ENCODE measurements around the gene UNG. TPM values are rescaled to one million over a fixed set of nuclear protein-coding genes. Genes with fewer than 3 reads are reported as not detected.

UNG gene
- total and polyA plus RNA-seq, 11 donors: 14.5 to 37.8 (median 25.3) TPM

- Histone ChIP-seq H3K9me3 (peaks cover 0 to 16% (median 0%) of the 10 kb centered on the region in 12 donors), H3K27me3 (no peaks in the 10 kb centered on the region), H3K36me3 (peaks cover 2 to 92% (median 66%) of the 10 kb centered on the region in 9 donors), H3K27ac (no peak overlapping the region), H3K4me1 (no peaks in the 10 kb centered on the region), H3K4me3 (no peak overlapping the region)
- DNase-seq: no peak
- no peak for ATAC-seq
- no peak for TF ChIP-seq POLR2A (IDR thresholded peaks at IDR 0.05)
- TF ChIP-seq CTCF (IDR thresholded peaks at IDR 0.05): no peak
- intact Hi-C loops (cut with DNase I): no loop called here
These were observed 22.5 kb upstream of the UNG start for GRCh38 chr12:109074866-109075265.

DNA sequence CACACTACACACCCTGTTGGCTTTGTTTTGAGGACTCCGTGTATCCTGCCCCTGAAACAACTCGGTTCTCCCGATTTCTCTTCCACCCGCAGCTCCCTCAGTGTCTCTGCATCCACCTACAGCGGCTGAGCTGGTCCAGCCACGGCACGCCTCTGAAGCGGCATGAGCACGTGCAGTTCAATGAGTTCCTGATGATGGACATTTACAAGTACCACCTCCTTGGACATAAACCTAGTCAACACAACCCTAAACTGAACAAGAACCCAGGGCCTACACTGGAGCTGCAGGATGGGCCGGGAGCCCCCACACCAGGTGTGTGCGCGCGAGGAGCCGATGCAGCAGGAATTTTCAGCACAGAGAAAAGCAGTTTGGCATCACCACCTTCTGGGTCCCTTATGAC, 14.6 kb upstream of the UNG start:
- 91 to 99% (median 94%) methylated on average over 13 to 14 of the region's 14 CpGs for WGBS, 4 donors
- DNase-seq (no peak), ATAC-seq (no peak)
- Histone ChIP-seq H3K9me3 (peaks cover 0 to 16% (median 0%) of the 10 kb centered on the region in 12 donors), H3K27me3 (no peaks in the 10 kb centered on the region), H3K4me3 (no peak overlapping the region), H3K27ac (no peak overlapping the region), H3K36me3 (peaks cover 0 to 100% (median 88%) of the 10 kb centered on the region in 9 donors), H3K4me1 (peaks cover 0 to 8% (median 0%) of the 10 kb centered on the region in 12 donors)
- TF ChIP-seq POLR2A (IDR thresholded peaks at IDR 0.05) (no peak), CTCF (IDR thresholded peaks at IDR 0.05) (no peak)
- intact Hi-C loops (cut with DNase I): loop anchor here in 2 of 10 donors (10.0 kb wide), 2 partner anchors 148 to 198 kb away; partner anchors contain the start of gene DAO (in 1 of the 2)

GRCh38 chr12:109084425-109084824, 13.0 kb upstream of the UNG start:
- 96 to 100% (median 97%) methylated on average over 2 of the region's 2 CpGs for WGBS, 4 donors
- TF ChIP-seq POLR2A (IDR thresholded peaks at IDR 0.05) (no peak), CTCF (IDR thresholded peaks at IDR 0.05) (no peak)
- peaks cover 0 to 8% (median 0%) of the 10 kb centered on the region in 12 donors for H3K4me1 ChIP-seq
- intact Hi-C loops (cut with DNase I): loop anchor here in 2 of 10 donors (10.0 kb wide), 2 partner anchors 150 to 200 kb away; partner anchors contain the start of gene DAO (in 1 of the 2)
- no peaks in the 10 kb centered on the region for H3K27me3 ChIP-seq
- H3K27ac ChIP-seq: no peak overlapping the region
- H3K9me3 ChIP-seq: peaks cover 0 to 4% (median 0%) of the 10 kb centered on the region in 12 donors
- no peak for DNase-seq
- H3K4me3 ChIP-seq: no peak overlapping the region
- no peak for ATAC-seq
- peaks cover 0 to 100% (median 98%) of the 10 kb centered on the region in 9 donors for H3K36me3 ChIP-seq

- peak in 1 of 4 donors; percentile 23 for ATAC-seq
- 89 to 95% (median 94%) methylated on average over 7 to 11 of the region's 11 CpGs for WGBS, 4 donors
- intact Hi-C loops (cut with DNase I): loop anchor here in 2 of 10 donors (10.0 kb wide), 2 partner anchors 151 to 201 kb away; partner anchors contain the start of gene DAO (in 1 of the 2)
These were observed 11.8 kb upstream of the UNG start for GRCh38 chr12:109085590-109085989.

More at GRCh38 chr12:109085590-109085989, 11.8 kb upstream of the UNG start:
- TF ChIP-seq CTCF (IDR thresholded peaks at IDR 0.05) (no peak), POLR2A (IDR thresholded peaks at IDR 0.05) (no peak)
- Histone ChIP-seq H3K27ac (no peak overlapping the region), H3K36me3 (peaks cover 0 to 100% (median 92%) of the 10 kb centered on the region in 9 donors), H3K4me1 (peaks cover 0 to 8% (median 0%) of the 10 kb centered on the region in 12 donors), H3K27me3 (no peaks in the 10 kb centered on the region), H3K9me3 (no peaks in the 10 kb centered on the region), H3K4me3 (no peak overlapping the region)
- no peak for DNase-seq

Measured in heart left ventricle (tissue), 16 donors.